ENCODE results near the gene ROMO1. TPM values are rescaled to one million over a fixed set of nuclear protein-coding genes. Genes with fewer than 3 reads are reported as not detected.
A peak's percentile ranks its signal among the peaks of the same experiment; 100 is the strongest.
"Not testable (repeated sequence)": the region's sequence is repeated elsewhere in the genome, so short reads cannot be mapped to it uniquely, and the experiment has no call there.

ROMO1 gene
- total RNA-seq, 1 experiment from 2014 or later = 280 TPM

GRCh38 chr20:35673884-35674283 is 25.3 kb upstream of the ROMO1 start:
- no peak for DNase-seq (ENCODE audit: low read depth)
- in situ Hi-C loops (cut with HindIII; ENCODE audit: low pct_unique_long_range_greater_than_20kb, low sequenced_read_pairs) = no loop called here

- in situ Hi-C loops (cut with HindIII; ENCODE audit: low pct_unique_long_range_greater_than_20kb, low sequenced_read_pairs) = no loop called here
- no peak for DNase-seq (ENCODE audit: low read depth)
Observed at GRCh38 chr20:35674921-35675320, 24.3 kb upstream of the ROMO1 start.

- no peak for DNase-seq (ENCODE audit: low read depth)
- in situ Hi-C loops (cut with HindIII; ENCODE audit: low pct_unique_long_range_greater_than_20kb, low sequenced_read_pairs) = no loop called here
Observed at GRCh38 chr20:35680452-35681183, 18.6 kb upstream of the ROMO1 start.

GRCh38 chr20:35681960-35682359 is 17.2 kb upstream of the ROMO1 start:
- in situ Hi-C loops (cut with HindIII; ENCODE audit: low pct_unique_long_range_greater_than_20kb, low sequenced_read_pairs) = no loop called here

GRCh38 chr20:35685368-35685767 is 13.8 kb upstream of the ROMO1 start:
- DNase-seq (ENCODE audit: low read depth); in situ Hi-C loops (cut with HindIII; ENCODE audit: low pct_unique_long_range_greater_than_20kb, low sequenced_read_pairs): not testable (repeated sequence)

More at GRCh38 chr20:35681960-35682359, 17.2 kb upstream of the ROMO1 start:
- no peak for DNase-seq (ENCODE audit: low read depth)

GRCh38 chr20:35686872-35687271 is 12.3 kb upstream of the ROMO1 start:
- DNase-seq (ENCODE audit: low read depth); in situ Hi-C loops (cut with HindIII; ENCODE audit: low pct_unique_long_range_greater_than_20kb, low sequenced_read_pairs): not testable (repeated sequence)

GRCh38 chr20:35690265-35690664 is 8.9 kb upstream of the ROMO1 start:
- in situ Hi-C loops (cut with HindIII; ENCODE audit: low pct_unique_long_range_greater_than_20kb, low sequenced_read_pairs) = no loop called here
- DNase-seq (ENCODE audit: low read depth) = no peak

GRCh38 chr20:35695245-35695749 is 3.9 kb upstream of the ROMO1 start:
- no peak for DNase-seq (ENCODE audit: low read depth)
- in situ Hi-C loops (cut with HindIII; ENCODE audit: low pct_unique_long_range_greater_than_20kb, low sequenced_read_pairs) = no loop called here

- DNase-seq (ENCODE audit: low read depth) = no peak
- in situ Hi-C loops (cut with HindIII; ENCODE audit: low pct_unique_long_range_greater_than_20kb, low sequenced_read_pairs) = no loop called here
Observed at GRCh38 chr20:35695978-35696377, 3.2 kb upstream of the ROMO1 start.

GRCh38 chr20:35697696-35698297 is 1.4 kb upstream of the ROMO1 start:
- no peak for DNase-seq (ENCODE audit: low read depth)
- in situ Hi-C loops (cut with HindIII; ENCODE audit: low pct_unique_long_range_greater_than_20kb, low sequenced_read_pairs) = no loop called here

GRCh38 chr20:35698298-35699126 is 693 bp upstream of the ROMO1 start:
- peak; percentile 18 for DNase-seq (ENCODE audit: low read depth)
- in situ Hi-C loops (cut with HindIII; ENCODE audit: low pct_unique_long_range_greater_than_20kb, low sequenced_read_pairs) = no loop called here

- DNase-seq (ENCODE audit: low read depth) = no peak
- in situ Hi-C loops (cut with HindIII; ENCODE audit: low pct_unique_long_range_greater_than_20kb, low sequenced_read_pairs) = no loop called here
Observed at GRCh38 chr20:35699957-35700624, 886 bp downstream of the ROMO1 start.

GRCh38 chr20:35700625-35701148 is 1.5 kb downstream of the ROMO1 start:
- no peak for DNase-seq (ENCODE audit: low read depth)
- in situ Hi-C loops (cut with HindIII; ENCODE audit: low pct_unique_long_range_greater_than_20kb, low sequenced_read_pairs) = no loop called here

GRCh38 chr20:35702051-35702823 is 3.0 kb downstream of the ROMO1 start:
- DNase-seq (ENCODE audit: low read depth) = no peak
- in situ Hi-C loops (cut with HindIII; ENCODE audit: low pct_unique_long_range_greater_than_20kb, low sequenced_read_pairs) = no loop called here

- in situ Hi-C loops (cut with HindIII; ENCODE audit: low pct_unique_long_range_greater_than_20kb, low sequenced_read_pairs) = no loop called here
- DNase-seq (ENCODE audit: low read depth) = no peak
Observed at GRCh38 chr20:35702824-35703695, 3.9 kb downstream of the ROMO1 start.

GRCh38 chr20:35704514-35705261 is 5.5 kb downstream of the ROMO1 start:
- no peak for DNase-seq (ENCODE audit: low read depth)
- in situ Hi-C loops (cut with HindIII; ENCODE audit: low pct_unique_long_range_greater_than_20kb, low sequenced_read_pairs) = no loop called here

Data from Caki2 (cell line).